Fibroblast of lung (primary cell): Measurements from ENCODE around the gene SGMS2. TPM values are rescaled to one million over a fixed set of nuclear protein-coding genes. Genes with fewer than 3 reads are reported as not detected.

Experiments used
- DNase-seq, 2 donors: peaks; one replicate each; pipeline versions ENCODE4 v3.0.0 to v3.0.0-alpha.2; 2010; ENCODE audit warnings: low read depth in 2 of 2
- H2AFZ ChIP-seq: 2 replicates; pipeline ENCODE4 v1.5.1; 2012; ENCODE audit warnings: low read length, control low read depth, inconsistent platforms
- H3K27ac ChIP-seq: 2 replicates; pipeline ENCODE4 v1.5.1; 2011; ENCODE audit warnings: low read length, control low read depth; ENCODE audit not compliant: insufficient read depth
- H3K27me3 ChIP-seq: 2 replicates; pipeline ENCODE4 v1.5.1; 2011; ENCODE audit warnings: mild to moderate bottlenecking, low read length; ENCODE audit not compliant: control insufficient read depth, insufficient read depth
- H3K36me3 ChIP-seq: 2 replicates; pipeline ENCODE4 v1.5.1; 2011; ENCODE audit warnings: low read length; ENCODE audit not compliant: control insufficient read depth, insufficient read depth
- H3K4me1 ChIP-seq: 2 replicates; pipeline ENCODE4 v1.5.1; 2011; ENCODE audit warnings: low read length; ENCODE audit not compliant: control insufficient read depth, insufficient read depth; ENCODE audit errors: extremely low read depth
- H3K4me2 ChIP-seq: 2 replicates; pipeline ENCODE4 v1.5.1; 2011; ENCODE audit warnings: low read length, control low read depth; ENCODE audit not compliant: insufficient read depth; ENCODE audit errors: extremely low read depth
- H3K4me3 ChIP-seq, 4 experiments: fragments of 200-600 bp in 1 of 4; sonication (generic) in 1 of 4; replicated peaks in 1 of 4; 2 replicates each; pipeline ENCODE4 v1.5.1; 2011 to 2016; ENCODE audit warnings: low read length in 4 of 4, low read depth in 3 of 4, mild to moderate bottlenecking in 3 of 4, control low read depth in 2 of 4, inconsistent platforms in 1 of 4, mixed read lengths in 1 of 4; ENCODE audit not compliant: insufficient read depth in 1 of 4; ENCODE audit errors: control extremely low read depth in 1 of 4
- H3K79me2 ChIP-seq: 2 replicates; pipeline ENCODE4 v1.5.1; 2012; ENCODE audit warnings: mild to moderate bottlenecking, low read length, inconsistent platforms; ENCODE audit not compliant: control insufficient read depth, insufficient read depth
- H3K9ac ChIP-seq: 2 replicates; pipeline ENCODE4 v1.5.1; 2011; ENCODE audit warnings: mild to moderate bottlenecking, low read length, control low read depth; ENCODE audit not compliant: insufficient read depth
- H3K9me3 ChIP-seq: 2 replicates; pipeline ENCODE4 v1.5.1; 2012; ENCODE audit warnings: low read depth, low read length; ENCODE audit not compliant: control insufficient read depth, insufficient read depth
- H4K20me1 ChIP-seq: 2 replicates; pipeline ENCODE4 v1.5.1; 2011; ENCODE audit warnings: low read length; ENCODE audit not compliant: control insufficient read depth, insufficient read depth; ENCODE audit errors: extremely low read depth
- CTCF ChIP-seq, 2 donors: IDR thresholded peaks in 1 of 2; conservative IDR thresholded peaks in 1 of 2; 1 replicate in 1 of 2; 2 replicates in 1 of 2; pipeline ENCODE4 v1.5.1; 2011 to 2012; ENCODE audit warnings: low read length in 2 of 2, control low read depth in 1 of 2, inconsistent platforms in 1 of 2, low read depth in 1 of 2, mild to moderate bottlenecking in 1 of 2
- EZH2 ChIP-seq: IDR thresholded peaks from 2 replicates; pipeline ENCODE4 v1.5.1; 2012; ENCODE audit warnings: low read length, control low read depth, mild to moderate bottlenecking; ENCODE audit errors: missing control alignments
- polyA plus RNA-seq, 2 donors: library from polyadenylated mRNA; depleted of rRNA in 1 of 2; stranded (reverse) in 1 of 2; unstranded in 1 of 2; fragments of >200 nt; gene quantifications; 2 replicates each; pipeline ENCODE4 v1.2.1, GENCODE V29; 2011 to 2012; ENCODE audit warnings: missing spikeins in 1 of 2
- total RNA-seq: library from RNA; depleted of rRNA; stranded (reverse); fragments of >200 nt; gene quantifications from 2 replicates; pipeline ENCODE4 v1.2.1, GENCODE V29; 2014

The SGMS2 gene
- total and polyA plus RNA-seq, 2 donors (not counting 1 experiment from before 2014, with no cell fraction given): 63.7 to 82.7 TPM

- Histone ChIP-seq H3K79me2 (no peaks in the 10 kb centered on the region), H3K27ac (no peak overlapping the region), H3K36me3 (no peaks in the 10 kb centered on the region), H3K4me1 (peaks cover 3% of the 10 kb centered on the region), H3K4me3 (no peak overlapping the region), H2AFZ (no peak overlapping the region), H3K27me3 (no peaks in the 10 kb centered on the region), H4K20me1 (no peaks in the 10 kb centered on the region), H3K9me3 (no peaks in the 10 kb centered on the region), H3K4me2 (no peak overlapping the region), H3K9ac (no peak overlapping the region)
- no peak for DNase-seq
- TF ChIP-seq CTCF (conservative IDR thresholded peaks at IDR 0.05 in 1 of 2, IDR thresholded peaks at IDR 0.05 in 1 of 2; ENCODE audit: low read depth in 1 of 2, low read length in 2 of 2) (no peak), EZH2 (no peak)
These were observed 73.1 kb downstream of the SGMS2 start for GRCh38 chr4:107897823-107898222.

GRCh38 chr4:107900067-107900466, 75.3 kb downstream of the SGMS2 start:
- Histone ChIP-seq H4K20me1 (no peaks in the 10 kb centered on the region), H3K4me3 (no peak overlapping the region), H3K9me3 (no peaks in the 10 kb centered on the region), H3K27me3 (no peaks in the 10 kb centered on the region), H3K27ac (no peak overlapping the region), H3K4me2 (no peak overlapping the region), H3K4me1 (peaks cover 3% of the 10 kb centered on the region), H2AFZ (no peak overlapping the region), H3K36me3 (no peaks in the 10 kb centered on the region), H3K79me2 (no peaks in the 10 kb centered on the region), H3K9ac (no peak overlapping the region)
- no peak for TF ChIP-seq CTCF (conservative IDR thresholded peaks at IDR 0.05 in 1 of 2, IDR thresholded peaks at IDR 0.05 in 1 of 2; ENCODE audit: low read depth in 1 of 2, low read length in 2 of 2)
- no peak for TF ChIP-seq EZH2
- no peak for DNase-seq

GRCh38 chr4:107900508-107900907, 75.8 kb downstream of the SGMS2 start:
- Histone ChIP-seq H3K79me2 (no peaks in the 10 kb centered on the region), H3K4me3 (no peak overlapping the region), H2AFZ (no peak overlapping the region), H3K36me3 (no peaks in the 10 kb centered on the region), H3K9me3 (no peaks in the 10 kb centered on the region), H3K4me1 (peaks cover 3% of the 10 kb centered on the region), H3K4me2 (no peak overlapping the region), H3K27ac (no peak overlapping the region), H3K27me3 (no peaks in the 10 kb centered on the region), H3K9ac (no peak overlapping the region), H4K20me1 (no peaks in the 10 kb centered on the region)
- no peak for DNase-seq
- TF ChIP-seq CTCF (conservative IDR thresholded peaks at IDR 0.05 in 1 of 2, IDR thresholded peaks at IDR 0.05 in 1 of 2; ENCODE audit: low read depth in 1 of 2, low read length in 2 of 2): no peak
- no peak for TF ChIP-seq EZH2
